Fibroblast of lung (primary cell): ENCODE data around the gene OR6B2.

Source experiments
- CTCF ChIP-seq, 2 donors: IDR thresholded peaks in 1 of 2; conservative IDR thresholded peaks in 1 of 2; 1 replicate in 1 of 2; 2 replicates in 1 of 2; pipeline ENCODE4 v1.5.1; 2011 to 2012; ENCODE audit warnings: low read length in 2 of 2, control low read depth in 1 of 2, inconsistent platforms in 1 of 2, low read depth in 1 of 2, mild to moderate bottlenecking in 1 of 2
- EZH2 ChIP-seq: IDR thresholded peaks from 2 replicates; pipeline ENCODE4 v1.5.1; 2012; ENCODE audit warnings: low read length, control low read depth, mild to moderate bottlenecking; ENCODE audit errors: missing control alignments

- no peak for TF ChIP-seq CTCF (conservative IDR thresholded peaks at IDR 0.05 in 1 of 2, IDR thresholded peaks at IDR 0.05 in 1 of 2; ENCODE audit: low read depth in 1 of 2, low read length in 2 of 2)
- TF ChIP-seq EZH2 = no peak
Measured at GRCh38 chr2:240023792-240024191, 6.4 kb downstream of the OR6B2 start.
